ENCODE data around the gene ATG12. TPM values are rescaled to one million over a fixed set of nuclear protein-coding genes. Genes with fewer than 3 reads are reported as not detected.

The ATG12 gene
- total and polyA plus RNA-seq, 2 of the 13 experiments (the other 11 are each of a cell fraction or from before 2014, with no cell fraction given): 46.4 to 58.1 TPM

- TF ChIP-seq HNF4G (IDR thresholded peaks at IDR 0.05; ENCODE audit: borderline replicate concordance, low read depth, low read length) (no peak), HNF4G (CRISPR knock-in tag; IDR thresholded peaks at IDR 0.05; ENCODE audit: borderline replicate concordance, low read depth) (no peak), SMAD1 (CRISPR knock-in tag; IDR thresholded peaks at IDR 0.05; ENCODE audit: borderline replicate concordance, low read depth) (no peak)
Observed at GRCh38 chr5:115796656-115797055, 44.7 kb downstream of the ATG12 start (continued).

GRCh38 chr5:115795700-115796099 lies 45.7 kb downstream of the ATG12 start:
- POLR2A ChIA-PET: no interaction called here
- DNase-seq (ENCODE audit: low spot score) (no peak), FAIRE-seq (peak; percentile 42), ATAC-seq (peak; percentile 65)
- TF ChIP-seq ARNT (IDR thresholded peaks at IDR 0.05) (no peak), ZMYM4 (CRISPR knock-in tag; IDR thresholded peaks at IDR 0.05) (no peak), ZNF260 (CRISPR knock-in tag; IDR thresholded peaks at IDR 0.05; ENCODE audit: borderline replicate concordance, low read depth) (no peak), CBX5 (CRISPR knock-in tag; IDR thresholded peaks at IDR 0.05; ENCODE audit: borderline replicate concordance) (no peak), STAT6 (CRISPR knock-in tag; IDR thresholded peaks at IDR 0.05; ENCODE audit: borderline replicate concordance) (no peak), ZNF572 (CRISPR knock-in tag; IDR thresholded peaks at IDR 0.05) (no peak)
- no TSS peak for BruUV-seq (replicated peaks)
- Histone ChIP-seq H3K9ac (ENCODE audit: insufficient read depth, low read depth, low read length) (no peak overlapping the region), H3K4me1 (ENCODE audit: insufficient read depth, low read length) (peaks cover 40% of the 10 kb centered on the region), H4K20me1 (ENCODE audit: insufficient read depth, low read length) (no peaks in the 10 kb centered on the region), H3K27me3 (ENCODE audit: control insufficient read depth in 1 of 2, insufficient read depth in 2 of 2, low read length in 2 of 2) (no peaks in the 10 kb centered on the region), H2AFZ (ENCODE audit: low read length) (no peak overlapping the region), H3K9me3 (ENCODE audit: low read length) (no peaks in the 10 kb centered on the region), H3K36me3 (replicated peaks in 1 of 2; ENCODE audit: control insufficient read depth in 1 of 2, insufficient read depth in 2 of 2, low read length in 2 of 2) (no peaks in the 10 kb centered on the region), H3K27ac (ENCODE audit: extremely low read length, insufficient read depth, low read length) (no peak overlapping the region), H3K4me3 (replicated peaks in 1 of 3; ENCODE audit: insufficient read depth in 1 of 3, low read depth in 2 of 3, low read length in 3 of 3) (no peak overlapping the region), H3K79me2 (ENCODE audit: insufficient read depth, low read length) (no peaks in the 10 kb centered on the region), H3K4me2 (ENCODE audit: low read depth, low read length) (no peak overlapping the region)
- 20% methylated on average over 1 of the region's 1 CpG for WGBS (ENCODE audit: low lambda C conversion rate)
- CTCF ChIA-PET (ENCODE audit: low intra/inter-chr PET ratio, low total read pairs): no interaction called here
- intact Hi-C loops (cut with micrococcal nuclease; ENCODE audit: unreplicated experiment): no loop called here
- in situ Hi-C loops (cut with HindIII; ENCODE audit: extremely low pct_ligation_motif_present, low pct_unique_long_range_greater_than_20kb): no loop called here

Data from HepG2 (cell line).